IPS-18a (cell line): ENCODE data around the gene FAM240A.

Source experiments
- H3K27ac ChIP-seq: one replicate; pipeline ENCODE4 v1.5.1; 2013; ENCODE audit warnings: low read length
- H3K27me3 ChIP-seq: one replicate; pipeline ENCODE4 v1.6.1; 2013; ENCODE audit warnings: mild to moderate bottlenecking, low read length; ENCODE audit not compliant: control insufficient read depth, insufficient read depth
- H3K36me3 ChIP-seq: one replicate; pipeline ENCODE4 v1.6.1; 2013; ENCODE audit warnings: low read depth, low read length; ENCODE audit not compliant: control insufficient read depth
- H3K4me1 ChIP-seq: one replicate; pipeline ENCODE4 v1.6.1; 2013; ENCODE audit warnings: low read depth, low read length; ENCODE audit not compliant: control insufficient read depth
- H3K4me3 ChIP-seq: one replicate; pipeline ENCODE4 v1.5.1; 2013; ENCODE audit warnings: low read length
- H3K9ac ChIP-seq: one replicate; pipeline ENCODE4 v1.6.1; 2013; ENCODE audit warnings: mild to moderate bottlenecking, low read length, moderate library complexity
- H3K9me3 ChIP-seq: one replicate; pipeline ENCODE4 v1.6.1; 2013; ENCODE audit warnings: low read depth, low read length; ENCODE audit not compliant: control insufficient read depth

The FAM240A gene

DNA sequence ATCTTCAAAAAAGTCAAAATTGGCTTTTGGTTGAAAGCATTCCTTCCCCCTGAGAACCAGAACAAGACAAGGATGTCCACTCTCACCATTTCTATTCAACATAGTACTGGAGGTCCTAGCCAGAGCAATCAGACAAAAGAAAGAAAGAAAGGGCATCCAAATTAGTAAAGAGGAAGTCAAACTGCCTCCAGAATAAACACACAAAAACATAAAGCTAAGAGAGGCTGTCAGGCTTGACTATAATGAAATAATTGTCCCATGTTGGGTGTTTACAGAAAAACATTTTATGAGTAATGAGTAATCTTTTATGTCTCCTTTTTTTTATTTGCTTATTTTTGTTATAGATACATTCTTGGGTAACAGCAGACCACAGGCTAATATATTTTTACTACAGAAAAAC, 18.3 kb upstream of the FAM240A start:
- no peak overlapping the region for H3K9ac ChIP-seq
- H3K36me3 ChIP-seq = no peaks in the 10 kb centered on the region
- no peak overlapping the region for H3K27ac ChIP-seq
- peaks cover 17% of the 10 kb centered on the region for H3K9me3 ChIP-seq
- H3K27me3 ChIP-seq = no peaks in the 10 kb centered on the region
- H3K4me1 ChIP-seq = peaks cover 5% of the 10 kb centered on the region
- no peak overlapping the region for H3K4me3 ChIP-seq

DNA sequence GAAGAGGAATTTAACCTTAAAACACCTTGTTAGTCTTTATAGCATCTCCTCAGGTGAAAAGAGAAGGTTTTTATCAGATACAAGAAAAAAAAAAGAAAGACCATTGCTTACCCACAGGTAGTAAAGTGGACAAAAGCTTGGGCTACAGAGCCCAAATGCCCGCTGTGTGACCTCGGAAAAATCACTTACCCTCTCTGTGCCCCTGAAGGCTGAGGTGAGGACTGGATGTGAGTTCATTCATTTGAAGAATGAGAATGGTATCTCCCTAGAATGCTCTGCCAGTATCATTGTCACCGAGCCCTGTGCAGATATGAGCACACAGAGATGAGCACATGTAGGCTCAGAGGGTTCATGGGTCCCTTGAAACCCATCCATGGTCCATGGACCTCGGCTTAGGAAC, 17.6 kb upstream of the FAM240A start:
- Histone ChIP-seq H3K4me1 (peaks cover 13% of the 10 kb centered on the region), H3K36me3 (no peaks in the 10 kb centered on the region), H3K4me3 (no peak overlapping the region), H3K9ac (no peak overlapping the region), H3K27ac (no peak overlapping the region), H3K27me3 (no peaks in the 10 kb centered on the region), H3K9me3 (peaks cover 11% of the 10 kb centered on the region)

DNA sequence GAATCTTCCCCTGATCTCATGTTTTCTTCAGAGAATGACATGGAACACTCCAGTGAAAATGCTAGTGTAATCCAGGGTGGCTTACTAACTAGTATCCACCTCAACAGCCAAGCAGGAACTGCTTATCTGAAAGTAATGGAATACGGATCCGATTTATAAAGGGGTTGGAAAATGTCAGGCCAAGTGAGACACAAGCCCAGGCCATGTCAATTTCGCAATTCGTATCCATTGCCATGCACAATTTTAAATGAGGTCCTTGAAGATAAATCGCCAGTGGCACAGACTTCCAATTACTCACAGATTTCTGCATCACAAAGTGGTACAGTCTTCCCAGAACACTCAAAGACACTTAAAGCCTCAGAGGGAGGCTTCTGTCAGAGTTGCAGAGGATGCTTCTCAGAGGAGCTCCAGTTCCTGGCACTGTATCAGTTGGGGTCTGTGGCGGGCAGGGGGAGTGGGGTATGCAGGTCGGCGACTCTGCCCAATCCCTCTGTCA, 16.5 kb upstream of the FAM240A start:
- Histone ChIP-seq H3K9ac (no peak overlapping the region), H3K9me3 (no peaks in the 10 kb centered on the region), H3K36me3 (no peaks in the 10 kb centered on the region), H3K4me3 (no peak overlapping the region), H3K4me1 (peaks cover 17% of the 10 kb centered on the region), H3K27ac (no peak overlapping the region), H3K27me3 (no peaks in the 10 kb centered on the region)

DNA sequence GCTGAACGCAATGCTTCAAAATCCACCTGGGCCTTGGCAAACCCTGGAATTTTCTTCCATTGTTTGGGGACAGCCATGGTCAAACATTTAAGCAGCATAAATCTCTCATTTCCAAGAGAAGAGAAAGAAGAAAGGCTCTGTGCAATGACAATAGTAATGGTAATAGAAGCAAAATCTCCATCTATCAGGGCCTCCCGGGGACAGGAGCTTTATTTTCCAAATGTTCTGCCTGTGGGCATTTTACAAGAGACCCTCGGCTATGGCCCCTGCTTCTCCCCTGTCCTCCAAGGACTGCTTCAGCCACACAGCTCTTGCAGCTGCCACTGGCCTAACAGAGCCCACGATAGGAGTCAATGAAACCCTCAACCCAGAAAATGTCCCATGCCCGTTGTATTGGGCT, 12.7 kb upstream of the FAM240A start:
- H3K27ac ChIP-seq = no peak overlapping the region
- peaks cover 30% of the 10 kb centered on the region for H3K4me1 ChIP-seq
- H3K9me3 ChIP-seq = no peaks in the 10 kb centered on the region
- no peak overlapping the region for H3K9ac ChIP-seq
- no peaks in the 10 kb centered on the region for H3K27me3 ChIP-seq
- H3K4me3 ChIP-seq = no peak overlapping the region
- H3K36me3 ChIP-seq = no peaks in the 10 kb centered on the region

DNA sequence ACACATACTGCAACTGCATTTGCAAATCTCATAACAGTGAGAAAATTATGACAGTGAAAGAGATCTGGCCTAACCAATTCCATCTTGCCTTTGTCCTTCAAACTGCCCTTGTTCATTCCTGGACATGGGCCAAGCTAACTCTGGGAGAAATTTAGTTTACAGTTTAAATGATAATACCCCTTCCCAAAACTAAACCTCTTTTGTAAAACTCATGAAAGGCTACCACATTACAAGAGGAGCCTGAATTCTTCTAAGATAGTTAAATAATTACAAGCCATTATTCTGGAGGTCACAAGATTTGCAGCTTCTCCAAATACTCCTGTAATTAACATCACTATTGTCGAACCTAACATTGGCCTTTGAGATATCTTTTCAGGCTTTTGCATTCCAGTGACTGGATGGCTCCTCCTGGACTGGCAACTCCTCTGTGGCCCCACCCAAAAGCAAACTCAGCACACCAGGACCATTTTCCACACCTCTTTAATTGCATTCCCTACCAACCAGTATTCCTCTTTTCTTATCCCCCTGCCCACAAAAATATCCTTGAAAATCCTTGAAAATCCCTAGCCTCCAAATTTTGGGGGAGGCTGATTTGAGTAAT, 8.8 kb upstream of the FAM240A start:
- Histone ChIP-seq H3K4me1 (peaks cover 38% of the 10 kb centered on the region), H3K27me3 (no peaks in the 10 kb centered on the region), H3K36me3 (no peaks in the 10 kb centered on the region), H3K4me3 (no peak overlapping the region), H3K9me3 (no peaks in the 10 kb centered on the region), H3K9ac (no peak overlapping the region), H3K27ac (no peak overlapping the region)

DNA sequence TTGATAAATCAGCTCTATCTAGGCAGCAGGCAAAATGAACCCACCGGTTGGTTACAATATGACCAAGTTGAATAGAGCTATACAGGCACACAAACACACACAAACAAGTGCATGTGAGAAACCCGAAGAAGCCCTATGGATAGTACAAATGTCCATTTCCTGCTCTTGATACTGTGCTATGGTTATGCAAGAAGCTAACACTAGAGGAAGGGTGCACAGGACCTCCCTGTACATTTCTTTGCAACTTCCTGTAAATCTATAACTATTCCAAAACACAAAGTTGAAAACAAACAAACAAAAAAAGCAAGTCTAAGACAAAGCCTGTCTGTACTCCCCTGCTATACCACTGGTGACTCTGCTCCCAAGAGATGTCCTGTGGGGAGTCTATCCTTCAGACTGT, 8.2 kb upstream of the FAM240A start:
- Histone ChIP-seq H3K9ac (no peak overlapping the region), H3K4me3 (no peak overlapping the region), H3K36me3 (no peaks in the 10 kb centered on the region), H3K4me1 (peaks cover 32% of the 10 kb centered on the region), H3K27me3 (no peaks in the 10 kb centered on the region), H3K9me3 (no peaks in the 10 kb centered on the region), H3K27ac (no peak overlapping the region)

DNA sequence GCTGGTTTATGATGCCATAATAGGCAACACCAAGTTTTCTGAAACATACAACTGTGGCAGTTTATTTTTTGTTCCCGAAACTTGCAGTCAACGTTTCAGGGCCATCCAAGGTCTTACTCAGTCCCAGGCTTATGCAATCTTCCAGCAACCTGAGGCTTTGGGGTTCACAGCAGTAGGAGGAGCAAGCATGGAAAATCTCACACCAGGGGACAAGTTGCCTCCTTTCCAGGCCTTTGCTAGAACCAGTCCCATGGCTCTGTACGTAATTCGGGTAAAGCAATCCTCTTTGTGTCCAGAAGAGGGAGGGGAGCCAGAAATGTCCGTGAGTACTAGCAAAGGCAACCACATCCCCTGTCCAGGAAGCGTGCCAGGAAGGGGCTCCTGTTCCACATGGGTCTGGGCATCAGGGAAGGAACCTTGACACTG, 4.7 kb upstream of the FAM240A start:
- Histone ChIP-seq H3K36me3 (no peaks in the 10 kb centered on the region), H3K9ac (no peak overlapping the region), H3K4me1 (peaks cover 26% of the 10 kb centered on the region), H3K9me3 (no peaks in the 10 kb centered on the region), H3K27me3 (no peaks in the 10 kb centered on the region), H3K4me3 (no peak overlapping the region), H3K27ac (no peak overlapping the region)

DNA sequence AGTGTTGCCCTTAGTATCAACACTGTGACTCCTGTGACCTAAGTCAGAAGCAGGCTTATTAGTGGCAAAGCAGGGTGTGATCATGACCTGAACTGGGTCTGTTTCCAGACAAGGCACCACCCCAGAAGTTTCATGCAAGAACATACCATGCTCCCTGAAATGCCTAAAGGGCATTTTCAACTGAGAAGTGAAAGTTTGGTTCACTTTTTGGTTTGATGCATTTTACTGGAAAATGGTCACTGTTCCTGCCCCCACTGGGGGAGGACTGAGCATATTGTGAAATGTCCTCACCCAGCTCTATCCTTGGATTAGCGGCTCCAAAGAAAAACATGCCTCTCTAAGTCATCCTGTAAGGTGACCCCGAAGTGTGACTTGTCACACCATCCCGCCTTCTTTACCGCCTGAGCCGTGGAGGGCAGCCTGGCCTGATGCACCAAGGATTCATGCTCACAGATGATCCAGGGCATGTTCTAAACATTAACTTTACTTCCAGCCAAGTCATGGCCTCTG, 3.1 kb upstream of the FAM240A start:
- H3K4me3 ChIP-seq = no peak overlapping the region
- no peaks in the 10 kb centered on the region for H3K36me3 ChIP-seq
- no peaks in the 10 kb centered on the region for H3K27me3 ChIP-seq
- peaks cover 15% of the 10 kb centered on the region for H3K4me1 ChIP-seq
- H3K9me3 ChIP-seq = no peaks in the 10 kb centered on the region
- H3K9ac ChIP-seq = no peak overlapping the region
- H3K27ac ChIP-seq = no peak overlapping the region

DNA sequence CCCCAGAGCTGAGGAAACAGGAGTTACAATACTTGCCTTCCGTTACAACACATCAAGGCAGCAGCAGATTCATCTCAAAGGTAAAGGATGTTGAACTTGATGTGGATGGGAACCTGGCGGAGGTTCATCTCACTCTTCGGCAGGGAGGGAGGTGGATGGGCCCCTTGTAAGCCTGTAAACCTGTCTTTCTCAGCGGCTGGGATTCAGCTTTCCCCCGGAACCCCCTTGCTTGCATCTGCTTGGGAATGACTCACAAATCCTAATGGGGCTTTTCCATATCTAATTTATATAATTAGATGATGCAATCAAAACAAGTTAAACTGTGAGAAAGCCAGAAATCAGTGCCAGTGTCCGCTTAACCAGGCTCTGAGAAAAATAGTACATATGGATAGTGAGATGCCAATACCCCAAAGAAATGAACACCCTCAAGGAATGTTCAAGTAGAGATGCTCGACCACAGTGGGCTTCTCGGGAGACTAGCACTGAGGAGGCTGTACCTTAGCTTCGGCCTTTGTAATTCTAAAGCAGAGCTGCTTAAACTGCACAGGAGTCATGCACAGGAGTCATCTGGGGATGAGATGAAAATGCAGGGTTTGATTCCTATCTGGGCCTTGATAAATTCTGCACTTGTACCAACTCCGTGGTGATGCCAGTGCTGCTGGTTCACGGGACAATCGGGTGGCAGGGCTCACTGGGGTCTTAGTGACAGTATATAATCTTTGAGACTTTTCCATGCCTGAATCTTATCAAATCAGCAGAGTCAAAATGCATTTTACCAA, 2.2 kb upstream of the FAM240A start:
- H3K36me3 ChIP-seq = no peaks in the 10 kb centered on the region
- no peak overlapping the region for H3K9ac ChIP-seq
- H3K9me3 ChIP-seq = no peaks in the 10 kb centered on the region
- H3K27me3 ChIP-seq = no peaks in the 10 kb centered on the region
- H3K27ac ChIP-seq = no peak overlapping the region
- H3K4me3 ChIP-seq = no peak overlapping the region
- peaks cover 10% of the 10 kb centered on the region for H3K4me1 ChIP-seq

DNA sequence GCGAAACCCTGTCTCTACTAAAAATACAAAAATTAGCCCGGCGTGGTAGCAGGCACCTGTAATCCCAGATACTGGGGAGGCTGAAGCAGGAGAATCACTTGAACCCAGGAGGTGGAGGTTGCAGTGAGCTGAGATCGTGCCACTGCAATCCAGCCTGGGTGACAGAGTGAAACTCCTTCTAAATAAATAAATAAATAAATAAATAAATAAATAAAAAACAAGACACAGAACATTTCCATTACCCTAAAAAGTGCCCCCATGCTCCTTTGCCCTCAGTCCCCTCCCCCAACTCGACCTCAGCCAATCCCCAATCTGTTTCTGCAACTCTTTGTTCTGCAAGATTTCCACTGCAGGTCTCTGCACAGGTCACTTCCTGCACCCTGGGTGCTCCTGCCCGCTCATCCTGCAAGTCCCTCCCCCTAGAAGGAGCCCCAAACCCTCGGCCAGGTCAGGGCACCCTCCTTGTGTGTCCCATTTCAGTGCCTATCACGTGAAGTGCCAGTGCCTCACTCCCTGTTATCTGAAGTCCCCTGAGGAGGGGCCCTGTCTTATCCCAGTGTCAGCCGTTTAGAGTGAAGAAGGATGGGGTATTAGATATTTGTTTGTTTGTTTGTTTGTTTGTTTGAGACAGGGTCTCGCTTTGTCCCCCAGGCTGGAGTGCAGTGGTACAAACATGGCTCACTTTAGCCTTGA, 1.1 kb downstream of the FAM240A start:
- no peaks in the 10 kb centered on the region for H3K9me3 ChIP-seq
- no peaks in the 10 kb centered on the region for H3K27me3 ChIP-seq
- H3K4me3 ChIP-seq = no peak overlapping the region
- H3K27ac ChIP-seq = no peak overlapping the region
- H3K4me1 ChIP-seq = peaks cover 4% of the 10 kb centered on the region
- no peaks in the 10 kb centered on the region for H3K36me3 ChIP-seq
- no peak overlapping the region for H3K9ac ChIP-seq

DNA sequence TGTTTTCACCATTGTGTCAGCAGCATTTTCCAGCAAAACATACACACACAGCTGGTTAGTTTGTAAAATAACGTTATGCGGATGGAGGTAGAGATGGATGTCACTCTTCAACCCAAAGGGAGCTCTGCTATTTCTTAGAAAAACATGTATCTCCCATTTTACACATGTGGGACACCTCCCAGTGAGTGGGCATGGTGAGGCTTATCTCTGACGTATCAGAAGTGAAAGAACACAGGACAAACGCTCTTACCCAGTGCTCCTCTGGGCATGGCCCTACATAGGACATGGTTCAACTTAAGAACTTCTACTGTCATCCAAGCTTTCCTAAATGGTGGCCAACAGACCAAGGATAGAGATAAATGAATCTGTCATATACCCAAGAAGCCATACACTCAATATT, 2.1 kb downstream of the FAM240A start:
- H3K27ac ChIP-seq = no peak overlapping the region
- H3K27me3 ChIP-seq = no peaks in the 10 kb centered on the region
- no peak overlapping the region for H3K9ac ChIP-seq
- H3K36me3 ChIP-seq = no peaks in the 10 kb centered on the region
- H3K4me1 ChIP-seq = peaks cover 4% of the 10 kb centered on the region
- no peak overlapping the region for H3K4me3 ChIP-seq
- no peaks in the 10 kb centered on the region for H3K9me3 ChIP-seq
